Panc1 (cell line): ENCODE data around the gene WNK2. TPM values are rescaled to one million over a fixed set of nuclear protein-coding genes. Genes with fewer than 3 reads are reported as not detected.

Experiments
- ATAC-seq: fragments of 200-7000 bp; cut with Tn5 transposase; 2 replicates; pipeline ENCODE4 v1.9.1; 2020; ENCODE audit warnings: mild to moderate bottlenecking, moderate library complexity
- BruUV-seq: library from RNA; stranded (reverse); fragments of 400-500 nt; replicated peaks from 2 replicates; lab custom pipeline; 2021; lab: Mats Ljungman, UMichigan
- CTCF ChIA-PET: fragments of 300-600 bp; sonication (Branson Sonifier 250); formaldehyde crosslinking; loops from one replicate; lab custom pipeline; 2022; ENCODE audit warnings: antibody characterized with exemption; lab: Charles Lee
- POLR2A ChIA-PET: fragments of 300-600 bp; sonication (Branson Sonifier 250); formaldehyde crosslinking; loops from one replicate; lab custom pipeline; 2022; ENCODE audit warnings: antibody characterized with exemption; lab: Charles Lee
- DNase-seq: peaks from one replicate; pipeline ENCODE4 v3.0.0-alpha.2; 2010; ENCODE audit warnings: low read depth, low spot score
- H3K27ac ChIP-seq: 2 replicates; pipeline ENCODE4 v1.5.1; 2011; ENCODE audit warnings: mild to moderate bottlenecking, low read length, inconsistent platforms
- H3K27me3 ChIP-seq: fragments of 200-500 bp; sonication (Bioruptor generic); 2 replicates; pipeline ENCODE4 v1.6.0; 2014; ENCODE audit warnings: low read length, inconsistent platforms; ENCODE audit not compliant: control insufficient read depth, insufficient read depth
- H3K36me3 ChIP-seq: fragments of 200-500 bp; sonication (Bioruptor generic); 2 replicates; pipeline ENCODE4 v1.5.1; 2014; ENCODE audit warnings: inconsistent platforms, mild to moderate bottlenecking, low read length, moderate library complexity; ENCODE audit not compliant: control insufficient read depth, insufficient read depth
- H3K4me1 ChIP-seq: 2 replicates; pipeline ENCODE4 v1.5.1; 2011; ENCODE audit warnings: inconsistent platforms, mild to moderate bottlenecking, low read length, moderate library complexity; ENCODE audit not compliant: control insufficient read depth, insufficient read depth
- H3K4me3 ChIP-seq, 2 experiments: 2 replicates each; pipeline ENCODE4 v1.5.1; 2011 to 2012; ENCODE audit warnings: low read depth in 2 of 2, low read length in 2 of 2, mild to moderate bottlenecking in 2 of 2, inconsistent platforms in 1 of 2, moderate library complexity in 1 of 2
- H3K9me3 ChIP-seq: fragments of 200-500 bp; sonication (Bioruptor generic); 2 replicates; pipeline ENCODE4 v1.5.1; 2014; ENCODE audit warnings: low read depth, mild to moderate bottlenecking, inconsistent platforms, low read length, moderate library complexity; ENCODE audit not compliant: control insufficient read depth, insufficient read depth
- CTCF ChIP-seq: fragments of 450-650 bp; IDR thresholded peaks from 2 replicates; pipeline ENCODE4 v1.5.1; 2017; ENCODE audit warnings: mild to moderate bottlenecking
- POLR2AphosphoS5 ChIP-seq: IDR thresholded peaks from 2 replicates; pipeline ENCODE4 v1.6.1; 2012; ENCODE audit warnings: mild to moderate bottlenecking, low read depth, low read length, moderate library complexity
- REST ChIP-seq, 2 experiments: IDR thresholded peaks; 2 replicates each; pipeline ENCODE4 v1.6.1; 2011 to 2012; ENCODE audit warnings: low read depth in 2 of 2, control low read depth in 1 of 2, low read length in 1 of 2, mild to moderate bottlenecking in 1 of 2, moderate library complexity in 1 of 2; ENCODE audit not compliant: insufficient read depth in 1 of 2
- SIN3A ChIP-seq: IDR thresholded peaks from 2 replicates; pipeline ENCODE4 v1.6.1; 2012; ENCODE audit warnings: low read depth, mild to moderate bottlenecking, low read length, moderate library complexity, borderline replicate concordance; ENCODE audit not compliant: insufficient read depth
- TCF7L2 ChIP-seq: IDR thresholded peaks from 2 replicates; pipeline ENCODE4 v1.6.1; 2011; ENCODE audit warnings: mild to moderate bottlenecking, low read depth, low read length, inconsistent platforms
- in situ Hi-C: cut with HindIII; loops from 2 replicates; pipeline ENCODE4 v1.10.0; 2016; ENCODE audit warnings: low sequenced_read_pairs, low pct_unique_long_range_greater_than_20kb
- intact Hi-C: fragments of 100-400 bp; cut with micrococcal nuclease; formaldehyde crosslinking; loops from one replicate; pipeline ENCODE4 v1.10.0; 2022; ENCODE audit not compliant: unreplicated experiment
- total RNA-seq: library from RNA; stranded (reverse); gene quantifications from one replicate; pipeline ENCODE4 v1.2.1, GENCODE V29; 2021; ENCODE audit not compliant: unreplicated experiment

WNK2 gene
- total RNA-seq, 1 experiment from 2014 or later: 13.7 TPM

GRCh38 chr9:93286252-93287188 is 102.6 kb downstream of the WNK2 start:
- Histone ChIP-seq H3K4me3 (no peak overlapping the region), H3K27me3 (no peaks in the 10 kb centered on the region), H3K27ac (no peak overlapping the region), H3K4me1 (no peaks in the 10 kb centered on the region), H3K36me3 (no peaks in the 10 kb centered on the region), H3K9me3 (no peaks in the 10 kb centered on the region)
- TF ChIP-seq SIN3A (no peak), TCF7L2 (no peak), POLR2AphosphoS5 (no peak), REST (IDR thresholded peaks at IDR 0.05; ENCODE audit: insufficient read depth in 1 of 2, low read depth in 2 of 2, low read length in 1 of 2) (no peak)
- CTCF ChIA-PET: no interaction called here
- in situ Hi-C loops (no loop called here), intact Hi-C loops (no loop called here)
- POLR2A ChIA-PET: no interaction called here
- no TSS peak for BruUV-seq
- ATAC-seq (no peak), DNase-seq (no peak)

GRCh38 chr9:93287189-93287552 is 103.2 kb downstream of the WNK2 start:
- DNase-seq (no peak), ATAC-seq (no peak)
- H3K27ac ChIP-seq: no peak overlapping the region
- POLR2A ChIA-PET: no interaction called here
- TF ChIP-seq REST (IDR thresholded peaks at IDR 0.05; ENCODE audit: insufficient read depth in 1 of 2, low read depth in 2 of 2, low read length in 1 of 2) (no peak), SIN3A (no peak), CTCF (no peak), POLR2AphosphoS5 (no peak), TCF7L2 (no peak)
- intact Hi-C loops (no loop called here), in situ Hi-C loops (no loop called here)
- BruUV-seq: no TSS peak
- H3K9me3 ChIP-seq: no peaks in the 10 kb centered on the region
- H3K36me3 ChIP-seq: no peaks in the 10 kb centered on the region
- no peaks in the 10 kb centered on the region for H3K27me3 ChIP-seq
- no peaks in the 10 kb centered on the region for H3K4me1 ChIP-seq
- CTCF ChIA-PET: no interaction called here
- no peak overlapping the region for H3K4me3 ChIP-seq
